CD4-positive, alpha-beta T cell treated with Interferon gamma for 1 hour (primary cell): ENCODE results near the gene MRM3.
"Not testable (repeated sequence)": the region's sequence is repeated elsewhere in the genome, so short reads cannot be mapped to it uniquely, and the experiment has no call there.

Experiments used
- DNase-seq: peaks from one replicate; pipeline ENCODE4 v3.0.0-alpha.2; 2020

Gene MRM3, protein sequence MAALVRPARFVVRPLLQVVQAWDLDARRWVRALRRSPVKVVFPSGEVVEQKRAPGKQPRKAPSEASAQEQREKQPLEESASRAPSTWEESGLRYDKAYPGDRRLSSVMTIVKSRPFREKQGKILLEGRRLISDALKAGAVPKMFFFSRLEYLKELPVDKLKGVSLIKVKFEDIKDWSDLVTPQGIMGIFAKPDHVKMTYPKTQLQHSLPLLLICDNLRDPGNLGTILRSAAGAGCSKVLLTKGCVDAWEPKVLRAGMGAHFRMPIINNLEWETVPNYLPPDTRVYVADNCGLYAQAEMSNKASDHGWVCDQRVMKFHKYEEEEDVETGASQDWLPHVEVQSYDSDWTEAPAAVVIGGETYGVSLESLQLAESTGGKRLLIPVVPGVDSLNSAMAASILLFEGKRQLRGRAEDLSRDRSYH

GRCh38 chr17:781805-782731, at the start of gene MRM3, which contains the start of gene GLOD4:
MRM3 (plus strand) TSS chr17:782353; CDS start chr17:782379, 26 bp downstream.
GLOD4 (minus strand) TSS chr17:782280; CDS start chr17:782255, 25 bp downstream.
- peak; percentile 91 for DNase-seq

GRCh38 chr17:732902-733720, 49.0 kb upstream of the MRM3 start:
- DNase-seq = no peak

DNA sequence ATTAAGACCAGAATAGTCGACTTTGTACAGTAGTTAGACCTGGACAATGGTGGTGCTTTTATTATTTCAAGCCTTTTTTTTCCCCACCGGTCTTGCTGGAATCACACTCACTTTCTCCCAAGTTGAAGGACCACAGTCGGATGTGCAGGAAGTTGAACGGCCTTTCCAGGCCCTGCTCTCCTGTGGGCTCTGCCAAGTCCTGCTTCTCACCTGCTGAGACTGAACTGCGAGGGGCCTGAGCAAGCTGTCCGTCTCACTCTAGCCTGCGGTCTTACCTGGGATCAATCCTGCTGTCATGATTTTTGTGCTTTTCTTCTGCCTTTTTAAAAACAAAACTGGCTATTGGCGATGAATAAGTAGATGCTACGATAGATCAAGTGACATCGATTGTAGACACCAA, 48.4 kb upstream of the MRM3 start:
- DNase-seq = no peak

GRCh38 chr17:737561-738113, 44.5 kb upstream of the MRM3 start:
- DNase-seq = no peak

DNA sequence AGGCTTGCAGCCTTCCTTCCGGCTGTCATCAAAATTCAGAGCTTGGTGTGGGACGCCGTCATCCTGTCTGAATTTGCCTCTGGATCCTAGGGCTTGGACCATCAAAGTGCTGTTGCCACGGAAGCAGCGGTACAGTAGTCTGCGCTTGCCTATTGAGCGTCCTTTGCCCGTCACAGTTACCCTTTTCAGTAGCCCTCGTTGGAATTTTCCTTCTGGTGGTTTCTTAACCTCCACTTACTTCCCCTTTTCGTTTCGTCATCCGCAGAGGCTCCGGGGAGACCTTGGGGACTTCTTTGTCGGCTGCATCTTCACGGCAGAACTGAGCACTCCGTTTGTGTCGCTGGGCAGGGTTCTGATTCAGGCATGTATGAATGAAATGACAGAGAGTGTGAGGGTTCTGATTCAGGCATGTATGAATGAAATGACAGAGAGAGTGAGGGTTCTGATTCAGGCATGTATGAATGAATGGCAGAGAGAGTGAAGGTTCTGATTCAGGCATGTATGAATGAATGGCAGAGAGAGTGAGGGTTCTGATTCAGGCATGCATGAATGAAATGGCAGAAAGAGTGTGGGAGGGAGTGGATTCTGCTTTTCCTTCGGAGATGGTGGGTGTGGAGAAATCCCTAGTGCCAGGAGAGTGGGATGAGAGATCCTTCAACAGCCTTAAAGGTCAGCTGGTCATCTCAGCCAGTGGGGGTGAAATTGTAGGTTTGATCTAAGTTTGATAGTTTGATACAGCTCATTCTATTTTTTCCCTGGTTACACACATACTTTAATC, 41.7 kb upstream of the MRM3 start:
- DNase-seq = peak; percentile 73

- DNase-seq = no peak
Measured at GRCh38 chr17:742147-742793, 39.9 kb upstream of the MRM3 start.

- DNase-seq = no peak
Measured at GRCh38 chr17:743139-743538, 39.0 kb upstream of the MRM3 start.

- DNase-seq = no peak
Measured at GRCh38 chr17:744937-745336, 37.2 kb upstream of the MRM3 start.

- DNase-seq = no peak
Measured at GRCh38 chr17:745406-745805, 36.7 kb upstream of the MRM3 start.

- DNase-seq = no peak
Measured at GRCh38 chr17:746181-746580, 36.0 kb upstream of the MRM3 start.

- no peak for DNase-seq
Measured at GRCh38 chr17:746783-747629, 35.1 kb upstream of the MRM3 start.

GRCh38 chr17:748604-749003, 33.5 kb upstream of the MRM3 start:
- not testable (repeated sequence) for DNase-seq

DNA sequence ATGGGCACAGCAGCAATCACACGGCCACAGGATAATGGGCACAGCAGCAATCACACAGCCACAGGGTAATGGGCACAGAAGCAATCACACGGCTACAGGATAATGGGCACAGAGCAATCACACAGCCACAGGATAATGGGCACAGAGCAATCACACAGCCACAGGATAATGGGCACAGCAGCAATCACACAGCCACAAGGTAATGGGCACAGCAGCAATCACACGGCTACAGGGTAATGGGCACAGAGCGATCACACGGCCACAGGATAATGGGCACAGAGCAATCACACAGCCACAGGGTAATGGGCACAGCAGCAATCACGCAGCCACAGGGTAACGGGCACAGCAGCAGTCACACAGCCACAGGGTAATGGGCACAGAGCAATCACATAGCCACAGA, 32.8 kb upstream of the MRM3 start:
- not testable (repeated sequence) for DNase-seq

DNA sequence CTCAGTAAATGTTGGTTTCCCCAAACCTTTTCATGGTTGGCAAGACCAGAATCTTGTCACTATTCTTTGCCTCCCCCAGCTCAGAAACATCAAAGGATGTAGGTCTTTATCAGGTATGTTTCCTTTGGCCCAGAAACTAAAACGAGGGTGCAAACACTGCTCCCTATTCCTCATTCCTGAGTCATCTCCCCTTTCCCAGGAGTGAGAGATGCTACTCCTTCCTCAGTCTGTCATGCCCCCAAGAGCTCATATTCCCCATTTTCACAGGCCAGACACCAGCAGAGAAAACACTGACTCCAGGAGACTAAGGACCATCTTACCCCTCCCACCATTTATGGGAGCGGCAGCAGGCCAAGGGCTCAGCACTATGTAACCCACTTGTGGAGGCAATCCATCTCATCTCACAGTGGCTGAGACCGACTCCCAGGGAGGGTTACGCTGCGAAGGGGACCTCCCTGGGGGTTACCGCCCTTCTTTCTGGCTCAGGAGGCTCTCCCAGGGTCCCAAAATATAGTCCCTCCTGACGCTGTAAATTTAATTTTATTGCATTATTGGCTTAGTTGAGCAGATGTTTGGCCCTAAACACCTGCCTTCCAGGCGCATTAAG, 31.6 kb upstream of the MRM3 start:
- no peak for DNase-seq

DNA sequence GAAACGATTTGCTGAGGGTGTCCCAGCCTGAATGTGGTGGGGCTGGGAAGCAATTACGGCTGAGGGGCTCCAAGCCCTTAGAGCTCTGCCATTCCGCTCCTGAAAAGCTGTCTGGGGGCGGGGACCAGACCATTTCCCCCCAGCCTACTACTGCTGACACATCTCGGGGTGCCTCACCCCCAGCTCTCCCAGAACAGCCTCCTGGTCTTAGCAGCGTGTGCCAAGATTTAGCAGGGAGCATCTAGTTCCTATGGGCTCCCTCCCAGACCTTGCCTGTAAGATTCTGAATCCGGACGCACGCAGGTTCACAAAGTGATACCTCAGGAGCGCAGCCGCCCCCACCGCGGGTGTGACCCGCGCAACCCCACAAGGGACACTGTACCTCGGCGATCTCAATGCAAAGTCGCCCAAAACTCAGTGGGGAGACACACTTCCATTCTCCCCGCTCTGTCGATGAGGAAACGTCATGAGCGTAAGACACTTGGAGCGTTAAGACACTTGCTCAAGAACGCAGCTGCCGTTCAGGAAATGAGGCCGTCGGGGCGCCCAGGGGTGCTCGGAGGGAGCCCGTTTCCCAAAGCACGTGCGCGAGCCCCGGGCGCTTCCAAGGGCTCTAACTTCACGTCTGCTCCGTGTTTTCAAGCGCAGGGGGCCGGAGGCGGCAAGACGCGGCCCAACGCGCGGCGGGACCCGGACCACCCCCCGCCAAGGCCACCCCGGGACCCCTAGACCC, 30.7 kb upstream of the MRM3 start:
- peak; percentile 46 for DNase-seq

DNA sequence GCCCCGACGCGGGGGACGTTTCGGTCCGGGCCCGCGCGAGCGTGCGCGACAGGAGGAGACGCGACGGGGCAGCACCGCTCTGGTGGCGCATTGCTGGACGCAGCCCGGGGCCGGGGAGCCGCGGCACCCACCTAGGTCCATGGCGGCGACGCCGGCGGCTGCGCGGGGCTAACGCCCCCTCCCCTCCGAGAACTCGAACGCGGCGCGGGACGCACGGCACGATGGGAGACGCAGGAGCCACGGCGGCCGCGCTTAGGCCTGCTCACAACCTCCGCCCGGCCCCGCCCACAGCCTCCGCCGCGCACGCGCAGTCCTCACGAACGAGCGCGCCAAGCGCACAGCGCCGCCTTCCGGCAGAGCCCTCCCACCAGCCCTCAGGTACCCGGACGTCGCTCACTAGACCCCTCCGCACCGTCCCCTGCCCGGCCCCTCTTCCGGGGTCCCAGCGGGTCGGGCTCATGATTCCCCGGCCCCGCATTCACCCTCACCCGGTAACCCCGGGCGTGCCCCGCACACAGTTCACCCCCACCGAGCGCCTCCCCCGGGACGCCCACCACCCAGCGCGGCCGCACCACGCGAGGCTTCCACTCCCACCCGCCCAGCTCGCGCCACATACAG, 30.0 kb upstream of the MRM3 start, which contains the start of gene GEMIN4:
GEMIN4 (minus strand) TSS at position 263 of the 618 bp plus-strand sequence; CDS start at position 141, 122 bp downstream.
- peak; percentile 92 for DNase-seq

GRCh38 chr17:752620-753219, 29.4 kb upstream of the MRM3 start:
- no peak for DNase-seq

GRCh38 chr17:753418-753817, 28.7 kb upstream of the MRM3 start:
- no peak for DNase-seq
